Measurements from ENCODE around the gene ZFPM1. TPM values are rescaled to one million over a fixed set of nuclear protein-coding genes. Genes with fewer than 3 reads are reported as not detected.

ZFPM1 gene
- total RNA-seq, 1 experiment from 2014 or later = 0.75 TPM

DNA sequence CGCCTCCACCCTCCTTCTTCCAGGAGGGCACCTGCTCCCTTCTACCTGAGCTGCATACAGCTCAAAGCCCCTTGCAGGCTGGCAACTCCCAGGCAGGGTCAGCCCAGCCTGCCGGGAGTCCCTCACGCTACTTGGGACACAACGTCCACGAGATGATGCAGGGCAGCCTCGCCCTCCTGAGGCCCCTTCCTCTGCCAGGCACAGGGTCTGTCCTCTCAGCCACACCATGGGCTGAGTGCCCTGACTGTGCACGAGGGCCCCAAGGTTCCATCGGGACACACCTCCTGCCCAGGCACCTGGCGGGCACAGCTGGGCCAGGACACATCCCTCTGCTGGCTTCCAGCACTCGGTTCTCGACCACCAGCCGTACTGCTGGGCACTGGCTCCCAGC is 86.2 kb downstream of the ZFPM1 start:
- H3K9me3 ChIP-seq (ENCODE audit: low read length) = no peaks in the 10 kb centered on the region
- H3K27ac ChIP-seq (ENCODE audit: low read length) = no peak overlapping the region
- no peak overlapping the region for H3K9ac ChIP-seq (ENCODE audit: low read length)
- no peaks in the 10 kb centered on the region for H3K36me3 ChIP-seq (ENCODE audit: insufficient read depth, low read length)
- no peak overlapping the region for H2AFZ ChIP-seq (ENCODE audit: low read length)
- H3K79me2 ChIP-seq (ENCODE audit: low read length) = peaks cover 4% of the 10 kb centered on the region; the same call in 1 of the 2 replicates
- no peaks in the 10 kb centered on the region for H3K9me2 ChIP-seq (replicated peaks; ENCODE audit: insufficient read depth, low read length)
- no peak overlapping the region for H3K4me3 ChIP-seq (ENCODE audit: low read length)
- no peak overlapping the region for H3K4me2 ChIP-seq (ENCODE audit: low read depth, low read length, poor library complexity, severe bottlenecking)
- peaks cover 9% of the 10 kb centered on the region; the same call in 1 of the 2 replicates for H4K20me1 ChIP-seq (ENCODE audit: insufficient read depth, low read depth, low read length)
- peaks cover 12% of the 10 kb centered on the region for H3K4me1 ChIP-seq (ENCODE audit: low read length)
- DNase-seq = no peak
- no peaks in the 10 kb centered on the region for H3K27me3 ChIP-seq (ENCODE audit: low read length)

DNA sequence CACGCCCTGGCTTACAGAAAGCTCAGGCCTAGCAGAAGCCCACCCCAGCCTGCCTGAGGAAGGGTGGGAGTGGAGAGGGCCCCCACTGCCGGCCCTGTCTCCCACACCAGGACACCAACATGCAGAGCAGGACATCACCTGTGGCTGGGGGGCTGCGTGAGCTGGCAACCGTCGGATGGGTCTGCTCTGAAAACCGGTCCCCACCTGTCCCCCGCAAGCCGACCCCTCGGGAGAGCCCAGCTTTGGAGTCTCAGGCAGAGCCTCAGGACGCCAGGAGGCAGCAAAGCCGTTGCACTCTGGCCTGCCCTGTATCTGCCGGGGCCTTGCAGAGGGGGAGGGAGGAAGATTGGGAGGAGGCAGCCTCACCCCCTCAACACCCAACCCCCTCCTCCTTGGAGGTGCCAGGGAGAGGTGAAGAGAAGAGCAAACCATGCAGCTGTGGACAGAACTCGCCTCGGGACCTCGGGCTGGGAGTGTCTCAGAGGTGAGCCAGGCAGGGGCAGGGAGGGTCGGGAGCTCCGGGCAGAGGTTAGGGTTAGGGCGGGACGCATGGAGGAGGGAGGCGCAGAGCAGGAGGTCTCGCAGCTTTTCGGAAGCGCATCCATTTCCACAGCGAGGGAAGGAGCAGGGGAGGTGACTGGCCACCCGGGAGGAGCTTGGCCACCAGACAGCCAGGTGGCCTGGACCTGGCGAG is 86.7 kb downstream of the ZFPM1 start:
- Histone ChIP-seq H3K4me3 (ENCODE audit: low read length) (no peak overlapping the region), H3K4me2 (ENCODE audit: low read depth, low read length, poor library complexity, severe bottlenecking) (no peak overlapping the region), H3K36me3 (ENCODE audit: insufficient read depth, low read length) (no peaks in the 10 kb centered on the region), H3K79me2 (ENCODE audit: low read length) (peaks cover 3% of the 10 kb centered on the region; the same call in 1 of the 2 replicates), H3K9me2 (replicated peaks; ENCODE audit: insufficient read depth, low read length) (no peaks in the 10 kb centered on the region), H3K27me3 (ENCODE audit: low read length) (no peaks in the 10 kb centered on the region), H4K20me1 (ENCODE audit: insufficient read depth, low read depth, low read length) (peaks cover 8% of the 10 kb centered on the region; the same call in 1 of the 2 replicates), H3K9ac (ENCODE audit: low read length) (no peak overlapping the region), H3K27ac (ENCODE audit: low read length) (no peak overlapping the region), H2AFZ (ENCODE audit: low read length) (no peak overlapping the region), H3K4me1 (ENCODE audit: low read length) (peaks cover 11% of the 10 kb centered on the region), H3K9me3 (ENCODE audit: low read length) (no peaks in the 10 kb centered on the region)
- no peak for DNase-seq

DNA sequence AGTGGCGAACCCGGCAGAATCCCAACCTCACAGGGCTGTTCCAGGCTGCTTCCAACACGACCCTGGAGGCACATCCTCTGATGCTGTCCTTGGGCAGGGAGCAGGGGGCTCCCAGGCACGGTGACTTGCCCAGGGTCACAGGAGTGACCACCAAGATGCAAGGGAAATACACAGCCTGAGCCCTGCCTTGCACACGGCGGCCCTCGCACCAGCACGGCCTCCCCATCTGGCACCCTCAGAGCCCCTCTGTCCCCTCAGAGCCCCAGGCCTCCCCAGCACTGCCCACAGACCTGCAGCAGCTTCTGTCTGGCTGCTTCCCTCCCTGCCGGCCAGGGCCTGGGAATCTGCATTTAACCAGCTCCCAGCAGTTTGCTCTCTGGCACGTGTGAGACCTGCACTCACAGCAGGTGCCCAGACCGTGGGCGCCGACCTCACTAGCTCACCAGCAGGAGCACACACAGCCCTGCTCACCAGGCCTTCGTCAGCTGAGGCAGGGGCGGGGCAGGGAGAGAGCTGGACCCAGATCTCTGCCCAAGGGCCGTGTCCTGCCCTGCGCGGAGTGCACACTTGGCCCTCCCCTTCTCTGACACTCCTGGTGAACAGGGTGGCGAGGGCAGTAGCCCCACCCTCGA is 87.4 kb downstream of the ZFPM1 start:
- Histone ChIP-seq H3K79me2 (ENCODE audit: low read length) (no peaks in the 10 kb centered on the region), H3K36me3 (ENCODE audit: insufficient read depth, low read length) (no peaks in the 10 kb centered on the region), H3K9me2 (replicated peaks; ENCODE audit: insufficient read depth, low read length) (no peaks in the 10 kb centered on the region), H4K20me1 (ENCODE audit: insufficient read depth, low read depth, low read length) (peaks cover 2% of the 10 kb centered on the region; the same call in 1 of the 2 replicates), H3K27ac (ENCODE audit: low read length) (no peak overlapping the region), H3K9me3 (ENCODE audit: low read length) (no peaks in the 10 kb centered on the region), H3K4me3 (ENCODE audit: low read length) (no peak overlapping the region), H2AFZ (ENCODE audit: low read length) (no peak overlapping the region), H3K4me1 (ENCODE audit: low read length) (peaks cover 5% of the 10 kb centered on the region), H3K27me3 (ENCODE audit: low read length) (no peaks in the 10 kb centered on the region), H3K9ac (ENCODE audit: low read length) (no peak overlapping the region), H3K4me2 (ENCODE audit: low read depth, low read length, poor library complexity, severe bottlenecking) (no peak overlapping the region)
- no peak for DNase-seq

DNA sequence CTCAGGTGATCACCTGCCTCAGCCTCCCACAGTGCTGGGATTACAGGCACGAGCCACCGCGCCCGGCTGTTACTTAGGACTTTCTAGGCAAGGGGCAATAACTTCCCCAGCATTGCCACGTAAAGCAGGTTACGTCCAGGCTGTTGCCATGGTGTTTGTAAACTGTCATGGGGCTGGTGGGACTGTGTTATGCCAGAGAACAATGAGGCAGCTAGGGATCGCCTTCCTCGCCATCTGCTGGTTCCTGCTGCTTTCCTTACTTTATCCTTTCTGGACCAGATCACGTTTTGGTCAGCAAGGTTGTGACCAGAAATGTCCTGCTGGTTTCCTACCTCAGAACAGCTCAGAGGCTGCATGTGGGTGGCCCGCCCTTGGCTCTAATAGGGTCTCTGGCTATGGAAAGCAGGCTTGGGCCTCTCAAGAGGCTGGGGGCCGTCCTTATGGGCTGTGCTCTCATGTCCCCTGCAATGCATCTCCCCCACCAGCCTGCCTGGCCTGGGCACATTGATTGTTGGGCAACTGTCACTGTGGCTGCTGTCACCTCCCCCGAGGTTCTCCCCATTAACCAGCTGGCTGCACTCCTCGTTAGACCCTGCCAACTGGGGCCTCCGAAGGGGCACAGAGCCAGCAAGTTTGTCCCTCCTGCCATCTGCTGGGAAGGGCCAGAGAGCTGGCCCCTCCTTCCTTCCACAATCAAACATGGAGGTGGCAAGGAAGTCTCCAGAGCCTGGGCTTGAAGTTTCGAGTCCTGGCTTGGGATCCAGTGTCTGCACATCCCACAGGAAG is 88.9 kb downstream of the ZFPM1 start:
- H2AFZ ChIP-seq (ENCODE audit: low read length) = no peak overlapping the region
- no peak overlapping the region for H3K4me3 ChIP-seq (ENCODE audit: low read length)
- H3K9ac ChIP-seq (ENCODE audit: low read length) = no peak overlapping the region
- peaks cover 4% of the 10 kb centered on the region for H3K4me1 ChIP-seq (ENCODE audit: low read length)
- no peak overlapping the region for H3K4me2 ChIP-seq (ENCODE audit: low read depth, low read length, poor library complexity, severe bottlenecking)
- H3K79me2 ChIP-seq (ENCODE audit: low read length) = no peaks in the 10 kb centered on the region
- DNase-seq = no peak
- H3K27me3 ChIP-seq (ENCODE audit: low read length) = no peaks in the 10 kb centered on the region
- H3K27ac ChIP-seq (ENCODE audit: low read length) = no peak overlapping the region
- no peaks in the 10 kb centered on the region for H4K20me1 ChIP-seq (ENCODE audit: insufficient read depth, low read depth, low read length)
- no peaks in the 10 kb centered on the region for H3K36me3 ChIP-seq (ENCODE audit: insufficient read depth, low read length)
- H3K9me3 ChIP-seq (ENCODE audit: low read length) = no peaks in the 10 kb centered on the region
- no peaks in the 10 kb centered on the region for H3K9me2 ChIP-seq (replicated peaks; ENCODE audit: insufficient read depth, low read length)

DNA sequence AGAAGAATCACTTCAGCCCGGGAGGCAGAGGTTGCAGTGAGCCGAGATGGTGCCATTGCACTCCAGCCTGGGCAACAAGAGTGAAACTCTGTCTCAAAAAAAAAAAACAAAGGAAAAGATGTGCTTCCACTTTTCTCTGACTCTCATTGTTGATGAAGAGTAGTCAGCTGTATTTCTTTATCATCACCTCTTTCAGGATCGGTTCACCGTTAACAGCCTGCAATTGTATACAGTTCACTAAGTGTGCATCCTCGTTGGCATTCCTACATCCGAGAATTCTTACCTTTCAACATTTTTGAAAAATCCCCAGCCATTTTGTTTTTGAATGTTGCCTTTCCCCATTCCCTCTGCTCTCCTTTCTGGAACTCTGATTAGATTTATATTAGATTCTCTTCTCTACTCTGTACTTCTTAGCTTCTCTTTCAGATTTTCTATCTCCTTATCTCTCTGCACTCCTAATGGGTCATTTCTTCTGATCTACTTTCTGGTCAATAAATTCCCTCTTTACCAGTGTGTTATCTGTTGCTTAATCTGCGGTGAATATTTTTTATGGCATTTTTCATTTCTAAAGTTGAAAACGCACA is 90.2 kb downstream of the ZFPM1 start:
- Histone ChIP-seq H3K4me1 (ENCODE audit: low read length) (peaks cover 4% of the 10 kb centered on the region), H3K36me3 (ENCODE audit: insufficient read depth, low read length) (no peaks in the 10 kb centered on the region), H3K9me2 (replicated peaks; ENCODE audit: insufficient read depth, low read length) (no peaks in the 10 kb centered on the region), H3K9me3 (ENCODE audit: low read length) (no peaks in the 10 kb centered on the region), H3K9ac (ENCODE audit: low read length) (no peak overlapping the region), H3K4me3 (ENCODE audit: low read length) (no peak overlapping the region), H3K79me2 (ENCODE audit: low read length) (no peaks in the 10 kb centered on the region), H4K20me1 (ENCODE audit: insufficient read depth, low read depth, low read length) (no peaks in the 10 kb centered on the region), H3K27ac (ENCODE audit: low read length) (no peak overlapping the region), H2AFZ (ENCODE audit: low read length) (no peak overlapping the region), H3K27me3 (ENCODE audit: low read length) (no peaks in the 10 kb centered on the region), H3K4me2 (ENCODE audit: low read depth, low read length, poor library complexity, severe bottlenecking) (no peak overlapping the region)
- DNase-seq = no peak

DNA sequence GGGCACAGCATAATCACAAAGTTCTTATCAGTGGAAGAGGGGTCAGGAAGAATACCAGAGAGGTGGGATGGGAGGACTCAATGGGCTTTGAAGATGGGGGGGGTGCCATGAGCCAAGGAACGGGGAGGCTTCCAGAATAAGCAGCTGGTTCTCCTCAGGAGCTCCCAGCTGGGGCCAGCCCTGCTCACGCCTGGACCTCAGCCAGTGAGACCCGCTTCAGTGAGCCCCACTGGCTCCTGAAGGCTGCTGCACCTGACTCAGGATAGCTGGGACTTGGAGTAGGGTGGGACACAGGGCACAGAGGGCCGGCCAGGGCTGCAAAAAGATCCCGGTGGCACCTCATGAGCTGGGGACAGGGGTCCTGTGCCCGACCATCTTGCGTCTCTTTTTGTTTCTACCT is 92.7 kb downstream of the ZFPM1 start:
- Histone ChIP-seq H3K4me1 (ENCODE audit: low read length) (peaks cover 4% of the 10 kb centered on the region), H3K9me2 (replicated peaks; ENCODE audit: insufficient read depth, low read length) (no peaks in the 10 kb centered on the region), H4K20me1 (ENCODE audit: insufficient read depth, low read depth, low read length) (no peaks in the 10 kb centered on the region), H3K9ac (ENCODE audit: low read length) (no peak overlapping the region), H3K9me3 (ENCODE audit: low read length) (no peaks in the 10 kb centered on the region), H3K4me3 (ENCODE audit: low read length) (no peak overlapping the region), H3K4me2 (ENCODE audit: low read depth, low read length, poor library complexity, severe bottlenecking) (no peak overlapping the region), H2AFZ (ENCODE audit: low read length) (no peak overlapping the region), H3K79me2 (ENCODE audit: low read length) (no peaks in the 10 kb centered on the region), H3K27ac (ENCODE audit: low read length) (no peak overlapping the region), H3K36me3 (ENCODE audit: insufficient read depth, low read length) (no peaks in the 10 kb centered on the region), H3K27me3 (ENCODE audit: low read length) (no peaks in the 10 kb centered on the region)
- no peak for DNase-seq

DNA sequence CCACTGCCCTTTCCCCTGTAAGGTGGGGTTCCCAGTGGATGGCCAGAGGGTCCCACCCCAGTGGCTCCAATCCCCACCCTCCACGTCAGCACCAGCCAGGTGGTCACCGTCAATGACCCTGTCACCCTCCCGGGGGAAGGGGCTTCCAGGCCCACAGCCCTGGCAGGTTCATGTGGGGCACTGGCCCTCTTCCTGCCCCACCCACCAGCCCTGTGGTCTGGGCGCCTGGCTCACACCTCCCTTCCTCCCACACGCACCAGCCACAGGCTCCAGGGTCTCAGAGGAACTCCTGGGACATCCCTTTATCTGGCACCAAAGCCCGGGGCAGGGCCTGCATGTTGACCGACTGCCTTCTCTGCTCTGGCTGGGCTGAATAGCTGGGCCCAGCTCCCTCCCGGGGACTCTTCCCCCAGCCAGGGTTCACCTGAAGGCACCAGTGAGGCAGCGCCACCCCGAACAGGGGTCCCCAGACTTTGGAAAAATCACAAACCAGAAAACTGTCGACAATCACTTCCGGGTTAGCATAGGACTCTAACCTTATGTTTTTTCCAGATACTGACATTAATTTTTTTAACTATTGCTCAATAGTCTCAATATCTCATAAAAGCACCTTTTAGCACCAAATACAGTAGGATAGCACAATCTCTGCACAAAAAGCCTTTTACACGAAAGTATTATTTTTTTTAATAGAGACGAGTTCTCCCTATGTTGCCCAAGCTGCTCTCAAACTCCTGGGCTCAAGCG is 95.2 kb downstream of the ZFPM1 start:
- Histone ChIP-seq H3K4me2 (ENCODE audit: low read depth, low read length, poor library complexity, severe bottlenecking) (no peak overlapping the region), H3K4me3 (ENCODE audit: low read length) (no peak overlapping the region), H3K9ac (ENCODE audit: low read length) (no peak overlapping the region), H2AFZ (ENCODE audit: low read length) (no peak overlapping the region), H3K9me3 (ENCODE audit: low read length) (no peaks in the 10 kb centered on the region), H4K20me1 (ENCODE audit: insufficient read depth, low read depth, low read length) (no peaks in the 10 kb centered on the region), H3K36me3 (ENCODE audit: insufficient read depth, low read length) (no peaks in the 10 kb centered on the region), H3K27ac (ENCODE audit: low read length) (no peak overlapping the region), H3K27me3 (ENCODE audit: low read length) (no peaks in the 10 kb centered on the region), H3K4me1 (ENCODE audit: low read length) (no peaks in the 10 kb centered on the region), H3K79me2 (ENCODE audit: low read length) (no peaks in the 10 kb centered on the region), H3K9me2 (replicated peaks; ENCODE audit: insufficient read depth, low read length) (no peaks in the 10 kb centered on the region)
- DNase-seq = no peak

Measured in Karpas-422 (cell line).